ENCODE measurements around the gene ARFRP1. TPM values are rescaled to one million over a fixed set of nuclear protein-coding genes. Genes with fewer than 3 reads are reported as not detected.

Gene ARFRP1
- total RNA-seq, 4 donors from 2014 or later, result 43.6 to 52.1 (median 46.7) TPM

- no peak for TF ChIP-seq POLR2A (IDR thresholded peaks at IDR 0.05)
- no peak for TF ChIP-seq CTCF (IDR thresholded peaks at IDR 0.05)
Measured at GRCh38 chr20:63734946-63735858, 27.4 kb upstream of the ARFRP1 start.

DNA sequence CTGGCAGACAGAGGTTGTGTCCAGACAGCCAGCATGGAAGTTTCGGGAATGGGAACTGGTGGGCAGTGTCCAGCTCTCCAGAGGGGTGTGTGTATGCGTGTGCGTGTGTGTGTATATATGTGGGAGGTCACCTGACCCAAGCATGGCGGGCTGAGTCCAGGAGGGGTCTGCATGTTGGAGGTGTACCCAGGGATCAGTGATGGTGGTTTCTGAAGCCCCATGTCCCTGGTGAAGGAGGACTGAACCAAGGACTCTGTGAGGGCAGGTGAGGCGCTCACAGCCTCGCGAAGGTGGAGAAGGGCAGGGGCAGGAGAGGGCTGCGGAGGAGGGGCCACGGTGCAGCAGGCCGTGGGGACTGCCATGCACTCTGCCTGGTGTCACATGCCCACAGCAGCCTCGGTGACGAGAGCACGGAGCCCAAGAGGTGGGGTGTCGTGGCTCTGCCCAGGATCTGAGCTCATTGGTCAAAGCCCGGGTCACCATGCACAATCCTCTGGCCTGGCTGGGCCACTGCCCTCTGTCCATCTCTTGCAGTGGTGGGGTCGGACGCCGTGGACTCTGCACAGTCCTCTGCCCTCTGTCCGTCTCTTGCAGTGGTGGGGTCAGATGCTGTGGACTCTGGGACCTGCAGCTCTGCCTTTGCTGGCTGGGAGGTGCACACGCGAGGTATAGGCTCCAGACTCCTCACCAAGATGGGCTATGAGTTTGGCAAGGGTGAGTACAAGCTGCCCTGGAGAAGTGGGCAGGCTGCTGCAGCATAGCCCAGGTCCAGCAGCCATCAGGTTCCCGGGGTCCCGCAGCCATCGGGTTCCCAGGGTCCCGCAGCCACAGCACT lies 26.6 kb upstream of the ARFRP1 start:
- Histone ChIP-seq H3K4me3 (replicated peaks in 1 of 3) (no peak overlapping the region), H3K36me3 (peaks cover 14 to 25% of the 10 kb centered on the region in 2 donors), H3K4me1 (peaks cover 10 to 16% of the 10 kb centered on the region in 2 donors), H3K27me3 (no peaks in the 10 kb centered on the region), H3K27ac (no peak overlapping the region), H3K9me3 (no peaks in the 10 kb centered on the region)
- DNase-seq, result no peak
- WGBS, 2 donors, result 93 to 94% methylated on average over 18 to 25 of the region's 25 CpGs
- TF ChIP-seq POLR2A (IDR thresholded peaks at IDR 0.05) (no peak), CTCF (IDR thresholded peaks at IDR 0.05) (no peak)
- intact Hi-C loops (cut with DNase I), result no loop called here

More at GRCh38 chr20:63734946-63735858, 27.4 kb upstream of the ARFRP1 start:
- Histone ChIP-seq H3K36me3 (peaks cover 14 to 25% of the 10 kb centered on the region in 2 donors), H3K27me3 (no peaks in the 10 kb centered on the region), H3K4me1 (peaks cover 10 to 16% of the 10 kb centered on the region in 2 donors), H3K4me3 (replicated peaks in 1 of 3) (no peak overlapping the region), H3K9me3 (no peaks in the 10 kb centered on the region), H3K27ac (no peak overlapping the region)
- DNase-seq, result no peak
- intact Hi-C loops (cut with DNase I), result no loop called here
- WGBS, 2 donors, result 96 to 97% methylated on average over 29 to 48 of the region's 48 CpGs

DNA sequence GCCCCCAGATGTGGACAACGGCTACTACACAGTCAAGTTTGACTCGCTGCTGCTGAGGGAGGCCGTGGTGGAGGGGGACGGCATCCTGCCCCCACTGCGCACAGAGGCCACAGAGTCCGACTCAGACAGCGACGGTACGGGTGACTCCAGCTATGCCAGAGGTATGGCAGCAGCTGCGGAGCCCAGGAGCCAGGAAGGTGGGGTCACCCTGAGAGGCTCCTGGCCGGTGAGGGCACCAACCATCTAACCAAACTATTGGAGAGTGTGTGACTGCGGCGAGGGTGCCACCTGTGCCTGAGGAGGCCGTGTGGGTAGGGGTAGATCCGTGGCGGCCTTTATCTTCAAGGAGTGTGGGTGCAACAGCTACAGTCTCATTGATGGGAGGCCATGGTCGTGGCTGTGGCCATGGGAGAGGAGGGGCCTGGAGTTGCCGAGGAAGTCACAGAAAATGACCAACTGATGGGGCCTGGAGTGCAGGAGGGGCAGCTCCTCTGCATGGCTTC lies 25.9 kb upstream of the ARFRP1 start:
- WGBS, 2 donors, result 93 to 97% methylated on average over 11 to 18 of the region's 18 CpGs
- Histone ChIP-seq H3K36me3 (peaks cover 14 to 25% of the 10 kb centered on the region in 2 donors), H3K4me3 (replicated peaks in 1 of 3) (no peak overlapping the region), H3K27me3 (no peaks in the 10 kb centered on the region), H3K9me3 (no peaks in the 10 kb centered on the region), H3K4me1 (peaks cover 11 to 15% of the 10 kb centered on the region in 2 donors), H3K27ac (no peak overlapping the region)
- intact Hi-C loops (cut with DNase I), result no loop called here
- no peak for TF ChIP-seq POLR2A (IDR thresholded peaks at IDR 0.05)
- TF ChIP-seq CTCF (IDR thresholded peaks at IDR 0.05), result no peak
- DNase-seq, result no peak

DNA sequence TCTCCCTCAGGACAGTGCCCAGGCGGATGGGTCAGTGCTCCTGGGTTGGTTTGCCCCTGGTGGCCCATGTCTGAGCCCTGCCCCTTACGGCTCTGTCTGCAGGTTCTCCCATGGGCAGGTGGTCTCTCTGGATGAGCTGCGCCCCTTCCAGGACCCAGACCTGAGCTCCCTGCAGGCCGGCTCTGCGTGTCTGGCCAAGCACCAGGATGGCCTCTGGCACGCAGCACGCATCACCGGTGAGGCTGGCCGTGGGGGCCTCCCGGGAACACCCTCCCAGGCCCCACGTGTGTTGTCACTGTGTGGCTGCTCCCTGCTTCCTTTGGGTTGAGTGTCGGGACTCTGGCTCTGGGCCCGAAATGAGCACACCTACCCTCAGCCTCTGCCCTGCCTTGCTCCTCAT lies 25.3 kb upstream of the ARFRP1 start:
- H3K4me1 ChIP-seq, result peaks cover 11 to 14% of the 10 kb centered on the region in 2 donors
- intact Hi-C loops (cut with DNase I), result no loop called here
- H3K9me3 ChIP-seq, result no peaks in the 10 kb centered on the region
- 86 to 96% methylated on average over 1 to 13 of the region's 13 CpGs for WGBS, 2 donors
- no peak overlapping the region for H3K27ac ChIP-seq
- peaks cover 14 to 25% of the 10 kb centered on the region in 2 donors for H3K36me3 ChIP-seq
- H3K27me3 ChIP-seq, result no peaks in the 10 kb centered on the region
- TF ChIP-seq POLR2A (IDR thresholded peaks at IDR 0.05) (no peak), CTCF (IDR thresholded peaks at IDR 0.05) (no peak)
- no peak overlapping the region for H3K4me3 ChIP-seq (replicated peaks in 1 of 3)
- no peak for DNase-seq
